ENCODE measurements around the gene CNKSR2.

DNA sequence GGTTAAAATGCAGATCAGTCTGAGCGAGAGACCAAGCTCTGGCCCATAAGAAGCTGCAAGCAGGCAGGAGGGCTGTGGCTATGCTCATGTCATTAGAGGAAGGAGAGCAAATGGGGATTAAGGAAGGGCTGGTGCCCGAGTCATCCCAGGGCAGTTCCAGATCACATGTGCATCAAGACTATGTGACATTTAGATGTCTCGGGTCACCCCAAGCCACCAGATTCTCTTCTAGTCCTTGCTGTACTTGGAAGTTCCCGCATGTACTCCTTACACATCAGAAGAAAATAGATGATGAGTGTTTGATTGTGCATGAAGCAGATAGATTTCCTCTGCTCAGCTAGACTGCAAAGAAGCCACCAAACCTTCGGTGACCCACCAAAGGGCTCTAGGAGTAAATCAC lies 326.1 kb downstream of the CNKSR2 start:
- TF ChIP-seq, protein P1, sequence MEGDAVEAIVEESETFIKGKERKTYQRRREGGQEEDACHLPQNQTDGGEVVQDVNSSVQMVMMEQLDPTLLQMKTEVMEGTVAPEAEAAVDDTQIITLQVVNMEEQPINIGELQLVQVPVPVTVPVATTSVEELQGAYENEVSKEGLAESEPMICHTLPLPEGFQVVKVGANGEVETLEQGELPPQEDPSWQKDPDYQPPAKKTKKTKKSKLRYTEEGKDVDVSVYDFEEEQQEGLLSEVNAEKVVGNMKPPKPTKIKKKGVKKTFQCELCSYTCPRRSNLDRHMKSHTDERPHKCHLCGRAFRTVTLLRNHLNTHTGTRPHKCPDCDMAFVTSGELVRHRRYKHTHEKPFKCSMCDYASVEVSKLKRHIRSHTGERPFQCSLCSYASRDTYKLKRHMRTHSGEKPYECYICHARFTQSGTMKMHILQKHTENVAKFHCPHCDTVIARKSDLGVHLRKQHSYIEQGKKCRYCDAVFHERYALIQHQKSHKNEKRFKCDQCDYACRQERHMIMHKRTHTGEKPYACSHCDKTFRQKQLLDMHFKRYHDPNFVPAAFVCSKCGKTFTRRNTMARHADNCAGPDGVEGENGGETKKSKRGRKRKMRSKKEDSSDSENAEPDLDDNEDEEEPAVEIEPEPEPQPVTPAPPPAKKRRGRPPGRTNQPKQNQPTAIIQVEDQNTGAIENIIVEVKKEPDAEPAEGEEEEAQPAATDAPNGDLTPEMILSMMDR (IDR thresholded peaks at IDR 0.05 in 2 of 3, conservative IDR thresholded peaks at IDR 0.05 in 1 of 3; ENCODE audit: control insufficient read depth in 2 of 3, extremely low read depth in 1 of 3, insufficient read depth in 1 of 3, low read depth in 3 of 3, low read length in 3 of 3) = no peak
- TF ChIP-seq, protein P2, sequence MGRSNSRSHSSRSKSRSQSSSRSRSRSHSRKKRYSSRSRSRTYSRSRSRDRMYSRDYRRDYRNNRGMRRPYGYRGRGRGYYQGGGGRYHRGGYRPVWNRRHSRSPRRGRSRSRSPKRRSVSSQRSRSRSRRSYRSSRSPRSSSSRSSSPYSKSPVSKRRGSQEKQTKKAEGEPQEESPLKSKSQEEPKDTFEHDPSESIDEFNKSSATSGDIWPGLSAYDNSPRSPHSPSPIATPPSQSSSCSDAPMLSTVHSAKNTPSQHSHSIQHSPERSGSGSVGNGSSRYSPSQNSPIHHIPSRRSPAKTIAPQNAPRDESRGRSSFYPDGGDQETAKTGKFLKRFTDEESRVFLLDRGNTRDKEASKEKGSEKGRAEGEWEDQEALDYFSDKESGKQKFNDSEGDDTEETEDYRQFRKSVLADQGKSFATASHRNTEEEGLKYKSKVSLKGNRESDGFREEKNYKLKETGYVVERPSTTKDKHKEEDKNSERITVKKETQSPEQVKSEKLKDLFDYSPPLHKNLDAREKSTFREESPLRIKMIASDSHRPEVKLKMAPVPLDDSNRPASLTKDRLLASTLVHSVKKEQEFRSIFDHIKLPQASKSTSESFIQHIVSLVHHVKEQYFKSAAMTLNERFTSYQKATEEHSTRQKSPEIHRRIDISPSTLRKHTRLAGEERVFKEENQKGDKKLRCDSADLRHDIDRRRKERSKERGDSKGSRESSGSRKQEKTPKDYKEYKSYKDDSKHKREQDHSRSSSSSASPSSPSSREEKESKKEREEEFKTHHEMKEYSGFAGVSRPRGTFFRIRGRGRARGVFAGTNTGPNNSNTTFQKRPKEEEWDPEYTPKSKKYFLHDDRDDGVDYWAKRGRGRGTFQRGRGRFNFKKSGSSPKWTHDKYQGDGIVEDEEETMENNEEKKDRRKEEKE (IDR thresholded peaks at IDR 0.05) = no peak
- no peak for TF ChIP-seq ESRRA (IDR thresholded peaks at IDR 0.05; ENCODE audit: low read length)
- no peak for TF ChIP-seq REST (IDR thresholded peaks at IDR 0.05; ENCODE audit: low read depth, low read length)
- no peak for TF ChIP-seq SPI1 (IDR thresholded peaks at IDR 0.05; ENCODE audit: borderline replicate concordance, insufficient read depth, low read depth, low read length)
- TF ChIP-seq POLR2A (IDR thresholded peaks at IDR 0.05; ENCODE audit: low read depth, low read length) = no peak
- TF ChIP-seq, protein P3, sequence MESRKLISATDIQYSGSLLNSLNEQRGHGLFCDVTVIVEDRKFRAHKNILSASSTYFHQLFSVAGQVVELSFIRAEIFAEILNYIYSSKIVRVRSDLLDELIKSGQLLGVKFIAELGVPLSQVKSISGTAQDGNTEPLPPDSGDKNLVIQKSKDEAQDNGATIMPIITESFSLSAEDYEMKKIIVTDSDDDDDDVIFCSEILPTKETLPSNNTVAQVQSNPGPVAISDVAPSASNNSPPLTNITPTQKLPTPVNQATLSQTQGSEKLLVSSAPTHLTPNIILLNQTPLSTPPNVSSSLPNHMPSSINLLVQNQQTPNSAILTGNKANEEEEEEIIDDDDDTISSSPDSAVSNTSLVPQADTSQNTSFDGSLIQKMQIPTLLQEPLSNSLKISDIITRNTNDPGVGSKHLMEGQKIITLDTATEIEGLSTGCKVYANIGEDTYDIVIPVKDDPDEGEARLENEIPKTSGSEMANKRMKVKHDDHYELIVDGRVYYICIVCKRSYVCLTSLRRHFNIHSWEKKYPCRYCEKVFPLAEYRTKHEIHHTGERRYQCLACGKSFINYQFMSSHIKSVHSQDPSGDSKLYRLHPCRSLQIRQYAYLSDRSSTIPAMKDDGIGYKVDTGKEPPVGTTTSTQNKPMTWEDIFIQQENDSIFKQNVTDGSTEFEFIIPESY (IDR thresholded peaks at IDR 0.05) = no peak
- no peak for TF ChIP-seq CREB1 (IDR thresholded peaks at IDR 0.05; ENCODE audit: low read depth)
- TF ChIP-seq CBX5 (IDR thresholded peaks at IDR 0.05; ENCODE audit: low read depth) = no peak
- no peak for TF ChIP-seq POLR2AphosphoS5 (IDR thresholded peaks at IDR 0.05; ENCODE audit: low read length)
- no peak for TF ChIP-seq ZNF274 (IDR thresholded peaks at IDR 0.05; ENCODE audit: insufficient read depth, insufficient read length)

Measured in GM12878 (cell line).